HEK293 (cell line): ENCODE results near the gene EPDR1.
A peak's percentile ranks its signal among the peaks of the same experiment; 100 is the strongest.

ENCODE experiments used
- CTCF ChIA-PET: fragments of 350-600 bp; formaldehyde crosslinking; extraction: SDS; loops from one replicate; lab custom pipeline; 2021; ENCODE audit warnings: antibody characterized with exemption; lab: Yijun Ruan, JAX
- POLR2A ChIA-PET: fragments of 300-600 bp; formaldehyde crosslinking; extraction: SDS; loops from one replicate; lab custom pipeline; 2020; ENCODE audit warnings: antibody characterized with exemption, inconsistent platforms; lab: Yijun Ruan, JAX
- H3K27ac ChIP-seq: fragments of 200-500 bp; sonication (Bioruptor generic); 2 replicates; pipeline ENCODE4 v1.5.1; 2014; ENCODE audit warnings: low read depth, low read length, control low read depth, inconsistent platforms; ENCODE audit errors: extremely low read depth
- H3K36me3 ChIP-seq, 2 experiments: fragments of 200-500 bp in 1 of 2; sonication (Bioruptor generic) in 1 of 2; 1 replicate in 1 of 2; 2 replicates in 1 of 2; pipeline ENCODE4 v1.5.1; 2014 to 2017; ENCODE audit warnings: inconsistent platforms in 2 of 2, low read length in 2 of 2; ENCODE audit not compliant: control insufficient read depth in 2 of 2, insufficient read depth in 1 of 2
- H3K4me1 ChIP-seq: fragments of 200-500 bp; sonication (Bioruptor generic); 2 replicates; pipeline ENCODE4 v1.5.1; 2014; ENCODE audit warnings: mild to moderate bottlenecking, low read length, inconsistent platforms; ENCODE audit not compliant: control insufficient read depth, insufficient read depth
- H3K4me3 ChIP-seq: 2 replicates; pipeline ENCODE4 v1.5.1; 2011; ENCODE audit warnings: low read depth, mild to moderate bottlenecking, control low read depth, low read length, moderate library complexity
- H3K9me3 ChIP-seq: fragments of 200-500 bp; sonication (Bioruptor generic); 2 replicates; pipeline ENCODE4 v1.5.1; 2014; ENCODE audit warnings: low read depth, low read length, inconsistent platforms; ENCODE audit not compliant: control insufficient read depth, insufficient read depth
- GLIS1 ChIP-seq: fragments of 450-650 bp; formaldehyde crosslinking; IDR thresholded peaks from 2 replicates; pipeline ENCODE4 v1.5.1; 2016; ENCODE audit warnings: missing biosample characterization, missing genetic modification characterization
- HOXA7 ChIP-seq: sonication (generic); formaldehyde crosslinking; IDR thresholded peaks from 2 replicates; pipeline ENCODE4 v1.8.1; 2022; ENCODE audit warnings: missing genetic modification reagents, borderline replicate concordance
- HOXD13 ChIP-seq: sonication (generic); formaldehyde crosslinking; IDR thresholded peaks from 2 replicates; pipeline ENCODE4 v1.8.0; 2022; ENCODE audit warnings: missing genetic modification reagents, borderline replicate concordance
- PRDM1 ChIP-seq: fragments of 450-650 bp; formaldehyde crosslinking; IDR thresholded peaks from 2 replicates; pipeline ENCODE4; 2016; ENCODE audit warnings: missing biosample characterization, missing genetic modification characterization
- SCRT1 ChIP-seq: fragments of 450-650 bp; formaldehyde crosslinking; IDR thresholded peaks from 2 replicates; pipeline ENCODE4 v1.5.1; 2016; ENCODE audit warnings: missing biosample characterization, missing genetic modification characterization, borderline replicate concordance
- SCRT2 ChIP-seq: fragments of 450-650 bp; formaldehyde crosslinking; IDR thresholded peaks from 2 replicates; pipeline ENCODE4 v1.5.1; 2016; ENCODE audit warnings: missing biosample characterization, missing genetic modification characterization
- SETDB1 ChIP-seq: IDR thresholded peaks from one replicate; pipeline ENCODE4 v1.6.1; 2017; ENCODE audit warnings: mild to moderate bottlenecking, low read length, moderate library complexity, mixed read lengths; ENCODE audit not compliant: insufficient read length
- ZBTB21 ChIP-seq: fragments of 450-650 bp; formaldehyde crosslinking; IDR thresholded peaks from 2 replicates; pipeline ENCODE4 v1.5.1; 2017; ENCODE audit warnings: missing biosample characterization, missing genetic modification characterization
- ZNF16 ChIP-seq: fragments of 450-650 bp; formaldehyde crosslinking; IDR thresholded peaks from 2 replicates; pipeline ENCODE4 v1.5.1; 2016; ENCODE audit warnings: low read depth, missing biosample characterization, missing genetic modification characterization
- ZNF19 ChIP-seq: fragments of 450-650 bp; formaldehyde crosslinking; IDR thresholded peaks from 2 replicates; pipeline ENCODE4; 2016; ENCODE audit warnings: missing biosample characterization, missing genetic modification characterization, low read depth
- ZNF223 ChIP-seq: fragments of 450-650 bp; formaldehyde crosslinking; IDR thresholded peaks from 2 replicates; pipeline ENCODE4 v1.5.1; 2016; ENCODE audit warnings: missing biosample characterization, missing genetic modification characterization
- ZNF248 ChIP-seq: fragments of 450-650 bp; formaldehyde crosslinking; IDR thresholded peaks from 2 replicates; pipeline ENCODE4 v1.5.1; 2017; ENCODE audit warnings: missing biosample characterization, missing genetic modification characterization
- ZNF302 ChIP-seq: fragments of 450-650 bp; formaldehyde crosslinking; IDR thresholded peaks from 2 replicates; pipeline ENCODE4 v1.5.1; 2016; ENCODE audit warnings: missing biosample characterization, missing genetic modification characterization, low read depth
- ZNF324 ChIP-seq: fragments of 450-650 bp; formaldehyde crosslinking; IDR thresholded peaks from 2 replicates; pipeline ENCODE4 v1.5.1; 2016; ENCODE audit warnings: missing biosample characterization, missing genetic modification characterization
- ZNF335 ChIP-seq: fragments of 450-650 bp; formaldehyde crosslinking; conservative IDR thresholded peaks from 2 replicates; pipeline ENCODE4 v1.5.1; 2016; ENCODE audit warnings: missing biosample characterization, missing genetic modification characterization
- ZNF416 ChIP-seq: fragments of 450-650 bp; formaldehyde crosslinking; IDR thresholded peaks from 2 replicates; pipeline ENCODE4 v1.5.1; 2016; ENCODE audit warnings: missing biosample characterization, missing genetic modification characterization
- ZNF510 ChIP-seq: fragments of 450-650 bp; formaldehyde crosslinking; IDR thresholded peaks from 2 replicates; pipeline ENCODE4 v1.5.1; 2018; ENCODE audit warnings: mild to moderate bottlenecking, missing genetic modification characterization, missing biosample characterization; ENCODE audit not compliant: insufficient replicate concordance
- ZNF555 ChIP-seq: fragments of 450-650 bp; formaldehyde crosslinking; conservative IDR thresholded peaks from 2 replicates; pipeline ENCODE4 v1.5.1; 2017; ENCODE audit warnings: missing biosample characterization, mild to moderate bottlenecking, missing genetic modification characterization, inconsistent platforms
- ZNF561 ChIP-seq: fragments of 450-650 bp; IDR thresholded peaks from 2 replicates; pipeline ENCODE4 v1.5.1; 2018; ENCODE audit warnings: missing biosample characterization, missing genetic modification characterization, borderline replicate concordance
- ZNF76 ChIP-seq: fragments of 450-650 bp; formaldehyde crosslinking; IDR thresholded peaks from 2 replicates; pipeline ENCODE4; 2016; ENCODE audit warnings: low read depth, missing biosample characterization, missing genetic modification characterization, borderline replicate concordance
- ZNF785 ChIP-seq: fragments of 450-650 bp; formaldehyde crosslinking; IDR thresholded peaks from 2 replicates; pipeline ENCODE4 v1.5.1; 2016; ENCODE audit warnings: missing biosample characterization, missing genetic modification characterization
- TF ChIP-seq, protein P1 (sequence below): fragments of 450-650 bp; formaldehyde crosslinking; IDR thresholded peaks from 2 replicates; pipeline ENCODE4 v1.5.1; 2017; ENCODE audit warnings: missing biosample characterization, missing genetic modification characterization
- TF ChIP-seq, protein P2 (sequence below): fragments of 450-650 bp; formaldehyde crosslinking; IDR thresholded peaks from 2 replicates; pipeline ENCODE4 v1.5.1; 2016; ENCODE audit warnings: missing biosample characterization, missing genetic modification characterization
- TF ChIP-seq, protein P3 (sequence below): fragments of 450-650 bp; formaldehyde crosslinking; IDR thresholded peaks from 2 replicates; pipeline ENCODE4 v1.5.1; 2016; ENCODE audit warnings: missing biosample characterization, missing genetic modification characterization
- TF ChIP-seq, protein P4 (sequence below): fragments of 450-650 bp; formaldehyde crosslinking; optimal IDR thresholded peaks from 2 replicates; pipeline ENCODE3; 2016; ENCODE audit warnings: missing biosample characterization, mild to moderate bottlenecking, missing genetic modification characterization
- TF ChIP-seq, protein P5 (sequence below): fragments of 450-650 bp; formaldehyde crosslinking; IDR thresholded peaks from 2 replicates; pipeline ENCODE4 v1.5.1; 2016; ENCODE audit warnings: missing biosample characterization, missing genetic modification characterization

Gene EPDR1

DNA sequence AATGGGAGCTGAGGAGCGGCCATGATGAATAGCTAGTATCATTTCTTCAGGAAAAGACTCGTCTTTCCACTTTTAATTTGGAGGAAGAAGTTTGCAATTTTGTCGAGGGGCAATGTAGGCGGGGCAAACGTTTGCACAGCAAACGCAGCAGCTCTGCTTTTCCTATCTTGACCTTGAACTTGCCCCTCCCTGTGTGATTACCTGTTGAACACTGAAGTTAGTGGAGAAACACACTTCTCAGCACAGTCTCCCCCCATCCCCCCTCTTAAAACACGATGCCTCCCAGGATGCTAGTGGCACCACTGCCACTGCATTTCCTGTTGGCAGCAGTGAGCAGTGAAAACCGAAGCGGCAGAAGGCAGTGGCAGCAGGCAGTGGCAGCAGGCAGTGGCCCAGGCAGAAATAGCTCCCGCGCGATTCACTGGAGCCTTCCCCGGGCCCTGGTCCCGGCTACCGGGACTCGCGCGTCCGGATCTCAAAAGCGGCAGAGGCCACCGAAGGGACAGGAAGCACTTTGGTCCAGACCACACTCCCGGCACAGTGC, at the start of gene EPDR1:
TSS of gene EPDR1 (plus strand) at position 336 of the 544 bp plus-strand sequence. CDS start 300 bp downstream, outside the sequence.
- peaks cover 3% of the 10 kb centered on the region; the same call in 1 of the 2 replicates for H3K4me1 ChIP-seq
- H3K36me3 ChIP-seq: no peaks in the 10 kb centered on the region
- H3K4me3 ChIP-seq: peak within 1 kb of the TSS; percentile 56
- H3K27ac ChIP-seq: peak within 1 kb of the TSS; percentile 81; the same call in 1 of the 2 replicates
- ChIA-PET POLR2A (interaction anchor here (0.6 kb wide), 2 partner anchors 18 to 257 kb away, joined by 3 read pairs; partner anchors contain the start of gene STARD3NL), CTCF (interaction anchor here (0.6 to 3.4 kb wide), 9 partner anchors 11 to 425 kb away, joined by 3 to 14 read pairs (median 3); no protein-coding TSS in a partner anchor)
- no peaks in the 10 kb centered on the region for H3K9me3 ChIP-seq
- TF ChIP-seq ZNF223 (tag by site-specific recombination) (no peak), ZNF302 (tag by site-specific recombination) (no peak), HOXD13 (CRISPR knock-in tag) (no peak), ZNF416 (tag by site-specific recombination) (no peak), GLIS1 (tag by site-specific recombination) (peak; percentile 23; the same call in 1 of the 2 replicates), ZNF76 (tag by site-specific recombination) (peak; percentile 57; the same call in 1 of the 2 replicates), ZNF324 (tag by site-specific recombination) (0 out of 2 replicates have a peak, but pooled peaks have one; percentile 23), PRDM1 (tag by site-specific recombination) (no peak), SETDB1 (no peak), ZNF16 (tag by site-specific recombination) (no peak), ZNF335 (tag by site-specific recombination) (peak; percentile 74), ZNF555 (tag by site-specific recombination) (no peak), ZNF785 (tag by site-specific recombination) (no peak), ZNF248 (tag by site-specific recombination) (no peak), HOXA7 (CRISPR knock-in tag) (no peak), ZNF510 (tag by site-specific recombination) (no peak), ZNF561 (tag by site-specific recombination) (0 out of 2 replicates have a peak, but pooled peaks have one; percentile 40), ZBTB21 (tag by site-specific recombination) (no peak), SCRT1 (tag by site-specific recombination) (peak; percentile 85), ZNF19 (tag by site-specific recombination) (no peak), SCRT2 (peak; percentile 96)
- TF ChIP-seq, protein P1, sequence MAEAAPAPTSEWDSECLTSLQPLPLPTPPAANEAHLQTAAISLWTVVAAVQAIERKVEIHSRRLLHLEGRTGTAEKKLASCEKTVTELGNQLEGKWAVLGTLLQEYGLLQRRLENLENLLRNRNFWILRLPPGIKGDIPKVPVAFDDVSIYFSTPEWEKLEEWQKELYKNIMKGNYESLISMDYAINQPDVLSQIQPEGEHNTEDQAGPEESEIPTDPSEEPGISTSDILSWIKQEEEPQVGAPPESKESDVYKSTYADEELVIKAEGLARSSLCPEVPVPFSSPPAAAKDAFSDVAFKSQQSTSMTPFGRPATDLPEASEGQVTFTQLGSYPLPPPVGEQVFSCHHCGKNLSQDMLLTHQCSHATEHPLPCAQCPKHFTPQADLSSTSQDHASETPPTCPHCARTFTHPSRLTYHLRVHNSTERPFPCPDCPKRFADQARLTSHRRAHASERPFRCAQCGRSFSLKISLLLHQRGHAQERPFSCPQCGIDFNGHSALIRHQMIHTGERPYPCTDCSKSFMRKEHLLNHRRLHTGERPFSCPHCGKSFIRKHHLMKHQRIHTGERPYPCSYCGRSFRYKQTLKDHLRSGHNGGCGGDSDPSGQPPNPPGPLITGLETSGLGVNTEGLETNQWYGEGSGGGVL: peak; percentile 19
- TF ChIP-seq, protein P2, sequence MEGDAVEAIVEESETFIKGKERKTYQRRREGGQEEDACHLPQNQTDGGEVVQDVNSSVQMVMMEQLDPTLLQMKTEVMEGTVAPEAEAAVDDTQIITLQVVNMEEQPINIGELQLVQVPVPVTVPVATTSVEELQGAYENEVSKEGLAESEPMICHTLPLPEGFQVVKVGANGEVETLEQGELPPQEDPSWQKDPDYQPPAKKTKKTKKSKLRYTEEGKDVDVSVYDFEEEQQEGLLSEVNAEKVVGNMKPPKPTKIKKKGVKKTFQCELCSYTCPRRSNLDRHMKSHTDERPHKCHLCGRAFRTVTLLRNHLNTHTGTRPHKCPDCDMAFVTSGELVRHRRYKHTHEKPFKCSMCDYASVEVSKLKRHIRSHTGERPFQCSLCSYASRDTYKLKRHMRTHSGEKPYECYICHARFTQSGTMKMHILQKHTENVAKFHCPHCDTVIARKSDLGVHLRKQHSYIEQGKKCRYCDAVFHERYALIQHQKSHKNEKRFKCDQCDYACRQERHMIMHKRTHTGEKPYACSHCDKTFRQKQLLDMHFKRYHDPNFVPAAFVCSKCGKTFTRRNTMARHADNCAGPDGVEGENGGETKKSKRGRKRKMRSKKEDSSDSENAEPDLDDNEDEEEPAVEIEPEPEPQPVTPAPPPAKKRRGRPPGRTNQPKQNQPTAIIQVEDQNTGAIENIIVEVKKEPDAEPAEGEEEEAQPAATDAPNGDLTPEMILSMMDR (tag by site-specific recombination): peak; percentile 66
- TF ChIP-seq, protein P3, sequence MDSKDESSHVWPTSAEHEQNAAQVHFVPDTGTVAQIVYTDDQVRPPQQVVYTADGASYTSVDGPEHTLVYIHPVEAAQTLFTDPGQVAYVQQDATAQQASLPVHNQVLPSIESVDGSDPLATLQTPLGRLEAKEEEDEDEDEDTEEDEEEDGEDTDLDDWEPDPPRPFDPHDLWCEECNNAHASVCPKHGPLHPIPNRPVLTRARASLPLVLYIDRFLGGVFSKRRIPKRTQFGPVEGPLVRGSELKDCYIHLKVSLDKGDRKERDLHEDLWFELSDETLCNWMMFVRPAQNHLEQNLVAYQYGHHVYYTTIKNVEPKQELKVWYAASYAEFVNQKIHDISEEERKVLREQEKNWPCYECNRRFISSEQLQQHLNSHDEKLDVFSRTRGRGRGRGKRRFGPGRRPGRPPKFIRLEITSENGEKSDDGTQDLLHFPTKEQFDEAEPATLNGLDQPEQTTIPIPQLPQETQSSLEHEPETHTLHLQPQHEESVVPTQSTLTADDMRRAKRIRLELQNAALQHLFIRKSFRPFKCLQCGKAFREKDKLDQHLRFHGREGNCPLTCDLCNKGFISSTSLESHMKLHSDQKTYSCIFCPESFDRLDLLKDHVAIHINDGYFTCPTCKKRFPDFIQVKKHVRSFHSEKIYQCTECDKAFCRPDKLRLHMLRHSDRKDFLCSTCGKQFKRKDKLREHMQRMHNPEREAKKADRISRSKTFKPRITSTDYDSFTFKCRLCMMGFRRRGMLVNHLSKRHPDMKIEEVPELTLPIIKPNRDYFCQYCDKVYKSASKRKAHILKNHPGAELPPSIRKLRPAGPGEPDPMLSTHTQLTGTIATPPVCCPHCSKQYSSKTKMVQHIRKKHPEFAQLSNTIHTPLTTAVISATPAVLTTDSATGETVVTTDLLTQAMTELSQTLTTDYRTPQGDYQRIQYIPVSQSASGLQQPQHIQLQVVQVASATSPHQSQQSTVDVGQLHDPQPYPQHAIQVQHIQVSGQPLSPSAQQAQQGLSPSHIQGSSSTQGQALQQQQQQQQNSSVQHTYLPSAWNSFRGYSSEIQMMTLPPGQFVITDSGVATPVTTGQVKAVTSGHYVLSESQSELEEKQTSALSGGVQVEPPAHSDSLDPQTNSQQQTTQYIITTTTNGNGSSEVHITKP: peak; percentile 63; the same call in 1 of the 2 replicates
- TF ChIP-seq, protein P4, sequence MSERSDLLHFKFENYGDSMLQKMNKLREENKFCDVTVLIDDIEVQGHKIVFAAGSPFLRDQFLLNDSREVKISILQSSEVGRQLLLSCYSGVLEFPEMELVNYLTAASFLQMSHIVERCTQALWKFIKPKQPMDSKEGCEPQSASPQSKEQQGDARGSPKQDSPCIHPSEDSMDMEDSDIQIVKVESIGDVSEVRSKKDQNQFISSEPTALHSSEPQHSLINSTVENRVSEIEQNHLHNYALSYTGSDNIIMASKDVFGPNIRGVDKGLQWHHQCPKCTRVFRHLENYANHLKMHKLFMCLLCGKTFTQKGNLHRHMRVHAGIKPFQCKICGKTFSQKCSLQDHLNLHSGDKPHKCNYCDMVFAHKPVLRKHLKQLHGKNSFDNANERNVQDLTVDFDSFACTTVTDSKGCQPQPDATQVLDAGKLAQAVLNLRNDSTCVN (tag by site-specific recombination): no peak
- TF ChIP-seq, protein P5, sequence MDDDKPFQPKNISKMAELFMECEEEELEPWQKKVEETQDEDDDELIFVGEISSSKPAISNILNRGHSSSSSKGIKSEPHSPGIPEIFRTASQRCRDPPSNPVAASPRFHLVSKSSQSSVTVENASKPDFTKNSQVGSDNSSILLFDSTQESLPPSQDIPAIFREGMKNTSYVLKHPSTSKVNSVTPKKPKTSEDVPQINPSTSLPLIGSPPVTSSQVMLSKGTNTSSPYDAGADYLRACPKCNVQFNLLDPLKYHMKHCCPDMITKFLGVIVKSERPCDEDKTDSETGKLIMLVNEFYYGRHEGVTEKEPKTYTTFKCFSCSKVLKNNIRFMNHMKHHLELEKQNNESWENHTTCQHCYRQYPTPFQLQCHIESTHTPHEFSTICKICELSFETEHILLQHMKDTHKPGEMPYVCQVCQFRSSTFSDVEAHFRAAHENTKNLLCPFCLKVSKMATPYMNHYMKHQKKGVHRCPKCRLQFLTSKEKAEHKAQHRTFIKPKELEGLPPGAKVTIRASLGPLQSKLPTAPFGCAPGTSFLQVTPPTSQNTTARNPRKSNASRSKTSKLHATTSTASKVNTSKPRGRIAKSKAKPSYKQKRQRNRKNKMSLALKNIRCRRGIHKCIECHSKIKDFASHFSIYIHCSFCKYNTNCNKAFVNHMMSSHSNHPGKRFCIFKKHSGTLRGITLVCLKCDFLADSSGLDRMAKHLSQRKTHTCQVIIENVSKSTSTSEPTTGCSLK (tag by site-specific recombination): no peak
